Activated CD4-positive, alpha-beta T cell treated with anti-CD3 and anti-CD28 coated beads, Interleukin-2, amount 50 U/mL, for 1 hour (primary cell): Measurements from ENCODE around the gene PSMC5.
"Not testable (repeated sequence)": the region's sequence is repeated elsewhere in the genome, so short reads cannot be mapped to it uniquely, and the experiment has no call there.

Experiments used
- DNase-seq: peaks from one replicate; pipeline ENCODE4 v3.0.0-alpha.2; 2020

The PSMC5 gene

GRCh38 chr17:63827002-63827800, at the start of gene PSMC5, which contains the start of gene FTSJ3:
Gene PSMC5, plus strand, starts transcription at chr17:63827431. Its CDS starts 60 bp downstream, at chr17:63827491.
Gene FTSJ3, minus strand, starts transcription at chr17:63827663. Its CDS starts 761 bp downstream, at chr17:63826902.
- DNase-seq = peak; percentile 95

GRCh38 chr17:63780507-63780906, 46.7 kb upstream of the PSMC5 start:
- no peak for DNase-seq

DNA sequence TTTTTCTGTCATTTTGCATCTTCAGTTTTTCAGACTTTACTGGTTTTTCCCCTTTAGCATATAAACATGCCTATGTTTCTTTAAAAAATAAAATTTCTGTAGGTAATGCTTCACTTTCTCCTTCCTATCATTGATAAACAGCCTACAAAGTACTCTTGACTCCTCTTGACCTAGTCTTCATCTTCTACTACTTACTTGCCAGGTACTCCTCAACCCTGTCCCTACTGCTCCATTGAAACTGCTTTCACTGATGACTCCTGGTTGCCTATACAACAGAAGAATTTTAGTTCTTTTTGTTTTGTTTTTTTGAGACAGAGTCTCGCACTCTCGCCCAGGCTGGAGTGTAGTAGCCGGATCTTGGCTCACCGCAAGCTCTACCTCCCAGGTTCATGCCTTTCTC, 46.3 kb upstream of the PSMC5 start:
- no peak for DNase-seq

DNA sequence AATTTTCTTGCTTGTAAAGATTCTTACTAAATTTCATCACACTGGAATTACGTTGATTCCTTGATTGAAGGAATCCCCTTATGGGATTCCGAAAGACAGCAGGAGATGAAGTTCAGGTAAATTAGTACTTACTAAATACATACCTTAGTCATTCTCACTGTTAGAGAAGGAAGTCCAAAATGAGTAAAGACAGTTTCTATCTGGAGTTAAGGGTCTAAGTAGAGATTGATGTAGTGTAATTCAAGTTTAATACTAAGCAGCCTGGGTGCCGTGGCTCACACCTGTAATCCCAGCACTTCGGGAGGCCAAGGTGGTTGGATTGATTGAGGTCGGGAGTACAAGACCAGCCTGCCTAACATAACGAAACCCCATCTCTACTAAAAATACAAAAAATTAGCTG, 43.7 kb upstream of the PSMC5 start:
- DNase-seq = no peak

DNA sequence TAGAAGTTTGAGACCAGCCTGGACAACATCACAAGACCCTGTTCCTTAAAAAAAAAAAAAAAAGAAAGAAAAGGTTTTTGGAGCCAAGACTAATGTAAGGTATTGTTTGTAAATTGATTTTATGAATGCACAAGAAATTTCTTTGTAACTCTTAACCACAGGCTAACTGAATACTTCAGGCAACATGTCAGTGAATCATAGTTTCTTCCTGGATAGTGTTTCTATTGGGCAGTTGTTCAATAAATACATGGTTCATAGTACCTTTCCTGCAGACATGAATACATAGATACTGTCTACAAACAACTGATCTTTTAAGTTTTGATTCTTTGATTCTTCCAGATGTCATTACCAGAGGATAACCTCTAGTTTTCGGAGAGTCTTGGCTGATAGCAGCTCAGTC, 41.7 kb upstream of the PSMC5 start:
- DNase-seq = no peak

- DNase-seq = no peak
Observed at GRCh38 chr17:63786117-63786516, 41.1 kb upstream of the PSMC5 start.

DNA sequence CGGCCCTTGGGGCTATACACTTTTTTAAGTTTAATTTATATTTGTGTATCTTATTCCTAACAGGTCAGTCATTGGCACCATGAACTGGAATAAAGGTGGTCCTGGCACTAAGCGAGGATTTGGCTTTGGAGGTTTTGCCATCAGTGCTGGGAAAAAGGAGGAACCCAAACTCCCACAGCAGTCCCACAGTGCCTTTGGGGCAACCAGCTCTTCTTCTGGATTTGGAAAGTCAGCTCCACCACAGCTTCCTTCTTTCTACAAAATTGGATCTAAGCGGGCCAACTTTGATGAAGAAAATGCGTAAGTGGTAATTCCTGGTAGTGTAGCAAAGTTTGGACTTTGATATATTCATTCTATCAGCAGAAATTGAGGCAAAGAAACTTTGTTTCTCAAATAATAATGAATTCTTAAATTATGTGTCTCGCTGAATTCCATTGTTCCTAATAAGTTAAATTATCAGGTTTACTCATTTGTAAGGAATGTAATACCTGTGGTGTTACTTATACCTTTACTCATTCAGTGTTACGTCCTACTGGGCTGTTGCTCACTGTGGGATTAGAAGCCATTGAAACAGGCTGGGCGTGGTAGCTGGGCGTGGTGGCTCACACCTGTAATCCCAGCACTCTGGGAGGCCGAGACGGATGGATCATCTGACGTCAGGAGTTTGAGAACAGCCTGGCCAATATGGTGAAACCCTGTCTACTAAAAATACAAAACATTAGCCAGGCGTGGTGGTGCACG, 40.1 kb upstream of the PSMC5 start:
- DNase-seq = no peak

- no peak for DNase-seq
Observed at GRCh38 chr17:63790057-63790456, 37.2 kb upstream of the PSMC5 start.

GRCh38 chr17:63792055-63792729, 35.0 kb upstream of the PSMC5 start:
- no peak for DNase-seq

DNA sequence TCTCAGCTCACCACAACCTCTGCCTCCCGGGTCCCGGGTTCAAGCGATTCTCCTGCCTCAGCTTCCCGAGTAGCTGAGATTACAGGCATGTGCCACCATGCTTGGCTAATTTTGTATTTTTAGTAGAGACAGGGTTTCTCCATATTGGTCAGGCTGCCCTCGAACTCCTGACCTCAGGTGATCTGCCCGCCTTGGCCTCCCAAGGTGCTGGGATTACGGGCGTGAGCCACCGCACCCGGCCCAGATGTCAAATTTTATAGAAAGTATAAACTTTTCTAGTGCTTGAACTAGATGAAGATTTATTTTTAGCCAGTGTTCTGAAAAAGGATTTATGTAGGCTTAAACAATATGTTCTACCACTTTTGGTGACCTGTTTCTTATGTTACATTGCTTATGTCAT, 30.9 kb upstream of the PSMC5 start:
- DNase-seq = not testable (repeated sequence)

GRCh38 chr17:63798572-63799106, 28.6 kb upstream of the PSMC5 start:
- DNase-seq = no peak

DNA sequence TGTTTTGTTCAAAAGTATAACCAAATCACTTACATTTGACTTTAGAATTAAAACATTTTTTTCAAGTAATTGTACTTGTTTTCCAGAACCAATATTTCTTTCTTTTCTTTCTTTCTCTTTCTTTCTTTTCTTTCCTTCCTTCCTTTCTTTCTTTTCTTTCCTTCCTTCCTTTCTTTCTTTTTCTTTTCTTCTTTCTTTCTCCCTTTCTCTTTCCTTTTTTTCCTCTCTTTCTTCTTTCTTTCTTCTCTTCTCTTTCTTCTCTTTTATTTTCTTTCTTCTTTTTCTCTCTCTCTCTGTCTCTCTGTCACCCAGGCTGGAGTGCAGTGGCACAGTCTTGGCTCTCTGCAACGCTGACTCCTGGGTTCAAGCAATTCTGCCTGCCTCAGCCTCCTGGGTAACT, 26.4 kb upstream of the PSMC5 start:
- DNase-seq = no peak

DNA sequence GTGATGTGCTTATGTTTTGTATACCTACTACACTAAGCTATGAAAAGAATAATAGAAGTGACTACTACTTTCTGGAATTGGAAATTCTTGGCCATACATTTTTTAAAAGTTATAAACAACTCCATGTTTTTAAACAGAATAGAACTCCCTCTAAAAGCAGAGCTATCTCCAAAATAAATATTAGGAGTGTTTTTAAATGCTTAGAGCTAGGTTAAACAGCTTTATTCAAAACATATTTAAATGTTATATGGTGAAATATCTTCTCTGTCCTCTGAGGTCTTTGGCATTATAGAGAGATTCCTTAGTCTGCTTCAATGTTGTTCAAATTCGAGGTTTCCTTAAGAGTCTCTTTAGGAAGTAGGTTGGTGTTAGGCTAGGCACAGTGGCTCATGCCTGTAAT, 22.9 kb upstream of the PSMC5 start:
- no peak for DNase-seq

DNA sequence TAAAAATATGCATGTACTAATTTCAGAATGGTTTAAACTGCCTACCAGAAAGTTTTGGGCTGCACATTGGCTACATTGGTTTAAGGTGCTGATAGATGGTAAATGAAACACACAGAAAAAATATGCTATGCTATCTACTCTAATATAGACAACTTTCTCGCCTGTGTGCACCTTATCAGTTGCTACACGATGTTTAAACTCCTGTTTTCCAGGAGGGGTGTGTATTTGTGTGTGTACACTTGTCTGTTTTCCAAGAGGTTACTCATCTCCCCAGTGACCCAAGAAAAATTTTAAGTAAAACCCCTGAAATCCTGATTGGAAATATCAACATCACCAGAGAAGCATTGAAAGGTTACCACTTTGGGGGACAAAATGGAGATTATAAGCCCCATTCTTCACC, 21.6 kb upstream of the PSMC5 start:
- no peak for DNase-seq

DNA sequence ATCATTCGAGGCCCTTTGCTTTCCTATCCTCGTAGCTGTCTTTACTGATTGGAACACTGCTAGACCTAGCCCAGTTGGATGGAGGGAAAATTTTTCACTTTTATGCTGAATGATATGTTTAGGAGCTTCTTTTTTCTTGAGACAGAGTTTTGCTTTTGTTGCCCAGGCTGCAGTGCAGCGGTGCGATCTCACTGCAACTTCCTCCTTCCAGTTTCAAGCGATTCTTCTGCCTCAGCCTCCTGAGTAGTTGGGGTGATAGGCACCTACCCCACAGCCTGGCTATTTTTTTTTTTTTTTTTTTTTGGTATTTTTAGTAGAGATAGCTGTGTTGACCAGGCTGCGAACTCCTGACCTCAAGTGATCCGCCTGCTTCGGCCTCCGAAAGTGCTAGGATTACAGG, 17.3 kb upstream of the PSMC5 start:
- no peak for DNase-seq

DNA sequence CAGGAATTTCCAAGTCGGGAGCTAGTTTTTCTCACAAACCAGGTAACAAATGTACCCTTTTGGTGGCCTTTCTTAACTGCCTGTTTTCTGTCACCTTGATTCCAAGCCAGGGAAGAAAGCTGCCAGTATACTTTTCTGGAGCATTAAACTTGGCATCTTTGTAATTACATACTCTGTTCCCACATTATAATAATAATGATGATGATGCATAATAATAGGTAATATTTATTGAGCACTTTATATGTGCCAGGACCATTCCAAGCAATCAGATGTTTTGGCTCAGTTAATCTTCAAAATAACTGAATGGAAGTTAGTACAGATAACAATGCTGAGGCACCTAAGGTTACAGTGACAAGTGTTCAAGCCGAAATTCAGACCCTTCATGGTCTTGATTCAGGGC, 11.1 kb upstream of the PSMC5 start:
- DNase-seq = no peak

- no peak for DNase-seq
Observed at GRCh38 chr17:63816669-63817068, 10.6 kb upstream of the PSMC5 start.

DNA sequence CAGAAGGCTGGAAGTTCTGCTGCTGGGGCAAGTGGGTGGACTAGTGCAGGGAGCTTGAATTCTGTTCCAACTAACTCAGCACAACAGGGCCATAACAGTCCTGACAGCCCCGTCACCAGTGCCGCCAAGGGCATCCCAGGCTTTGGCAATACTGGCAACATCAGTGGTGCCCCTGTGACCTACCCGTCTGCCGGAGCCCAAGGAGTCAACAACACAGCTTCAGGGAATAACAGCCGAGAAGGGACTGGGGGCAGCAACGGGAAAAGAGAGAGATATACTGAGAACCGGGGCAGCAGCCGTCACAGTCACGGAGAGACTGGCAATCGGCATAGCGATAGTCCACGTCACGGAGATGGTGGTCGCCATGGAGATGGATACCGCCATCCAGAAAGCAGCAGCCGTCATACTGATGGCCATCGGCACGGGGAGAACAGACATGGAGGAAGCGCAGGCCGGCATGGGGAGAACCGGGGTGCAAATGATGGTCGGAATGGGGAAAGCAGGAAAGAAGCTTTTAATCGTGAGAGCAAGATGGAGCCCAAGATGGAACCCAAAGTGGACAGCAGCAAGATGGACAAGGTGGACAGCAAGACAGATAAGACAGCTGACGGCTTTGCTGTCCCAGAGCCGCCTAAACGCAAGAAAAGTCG, 9.4 kb upstream of the PSMC5 start:
- DNase-seq = no peak

- no peak for DNase-seq
Observed at GRCh38 chr17:63819131-63819530, 8.1 kb upstream of the PSMC5 start.

- DNase-seq = no peak
Observed at GRCh38 chr17:63819585-63820537, 7.4 kb upstream of the PSMC5 start.

GRCh38 chr17:63820963-63821561, 6.2 kb upstream of the PSMC5 start:
- no peak for DNase-seq
